ENCODE measurements around the gene IGFBP6. TPM values are rescaled to one million over a fixed set of nuclear protein-coding genes. Genes with fewer than 3 reads are reported as not detected.
A peak's percentile ranks its signal among the peaks of the same experiment; 100 is the strongest.

Gene IGFBP6
- polyA plus RNA-seq, 1 of the 3 experiments (the other 2 are of a cell fraction): 570 TPM

DNA sequence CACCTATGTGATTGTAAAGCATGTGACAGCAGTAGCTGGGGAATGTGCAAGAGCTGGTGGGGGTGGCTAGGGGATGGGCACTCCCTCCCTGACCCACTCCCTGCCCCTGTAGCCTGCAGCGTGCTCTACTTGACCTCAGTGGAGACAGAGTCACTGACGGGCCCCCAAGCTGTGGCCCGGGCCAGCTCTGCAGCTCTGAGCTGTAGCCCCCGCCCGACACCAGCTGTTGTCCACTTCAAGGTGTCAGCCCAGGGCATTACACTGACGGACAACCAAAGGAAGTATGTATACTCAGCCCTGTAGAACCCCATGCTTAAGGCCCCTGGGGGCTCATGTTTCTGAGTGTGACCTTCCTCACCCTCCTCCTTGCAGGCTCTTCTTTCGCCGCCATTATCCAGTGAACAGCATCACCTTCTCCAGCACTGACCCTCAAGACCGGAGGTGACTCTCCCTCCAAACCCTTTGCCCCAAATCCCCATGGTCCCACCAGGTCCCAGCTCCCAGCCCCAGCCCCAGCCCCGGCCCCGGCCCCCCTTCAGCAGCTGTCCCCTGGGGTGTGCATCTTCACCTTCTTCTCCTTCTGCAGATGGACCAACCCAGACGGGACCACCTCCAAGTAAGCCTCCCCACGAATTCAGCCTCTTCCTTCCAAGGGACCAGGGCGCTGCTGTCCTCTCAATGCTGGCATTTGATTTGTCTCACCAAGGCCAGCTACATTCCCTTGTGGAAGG lies 34.3 kb upstream of the IGFBP6 start (continued):
- TF ChIP-seq, protein P1, sequence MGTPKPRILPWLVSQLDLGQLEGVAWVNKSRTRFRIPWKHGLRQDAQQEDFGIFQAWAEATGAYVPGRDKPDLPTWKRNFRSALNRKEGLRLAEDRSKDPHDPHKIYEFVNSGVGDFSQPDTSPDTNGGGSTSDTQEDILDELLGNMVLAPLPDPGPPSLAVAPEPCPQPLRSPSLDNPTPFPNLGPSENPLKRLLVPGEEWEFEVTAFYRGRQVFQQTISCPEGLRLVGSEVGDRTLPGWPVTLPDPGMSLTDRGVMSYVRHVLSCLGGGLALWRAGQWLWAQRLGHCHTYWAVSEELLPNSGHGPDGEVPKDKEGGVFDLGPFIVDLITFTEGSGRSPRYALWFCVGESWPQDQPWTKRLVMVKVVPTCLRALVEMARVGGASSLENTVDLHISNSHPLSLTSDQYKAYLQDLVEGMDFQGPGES (IDR thresholded peaks at IDR 0.05; ENCODE audit: low read depth, low read length): no peak
- no peak for TF ChIP-seq SIN3A (IDR thresholded peaks at IDR 0.05; ENCODE audit: borderline replicate concordance, low read depth, low read length)
- TF ChIP-seq GABPA (IDR thresholded peaks at IDR 0.05; ENCODE audit: low read depth): no peak
- no peak for TF ChIP-seq TEAD4 (IDR thresholded peaks at IDR 0.05; ENCODE audit: borderline replicate concordance, insufficient read depth)
- TF ChIP-seq FOXM1 (IDR thresholded peaks at IDR 0.05; ENCODE audit: low read depth): no peak
- TF ChIP-seq, protein P2, sequence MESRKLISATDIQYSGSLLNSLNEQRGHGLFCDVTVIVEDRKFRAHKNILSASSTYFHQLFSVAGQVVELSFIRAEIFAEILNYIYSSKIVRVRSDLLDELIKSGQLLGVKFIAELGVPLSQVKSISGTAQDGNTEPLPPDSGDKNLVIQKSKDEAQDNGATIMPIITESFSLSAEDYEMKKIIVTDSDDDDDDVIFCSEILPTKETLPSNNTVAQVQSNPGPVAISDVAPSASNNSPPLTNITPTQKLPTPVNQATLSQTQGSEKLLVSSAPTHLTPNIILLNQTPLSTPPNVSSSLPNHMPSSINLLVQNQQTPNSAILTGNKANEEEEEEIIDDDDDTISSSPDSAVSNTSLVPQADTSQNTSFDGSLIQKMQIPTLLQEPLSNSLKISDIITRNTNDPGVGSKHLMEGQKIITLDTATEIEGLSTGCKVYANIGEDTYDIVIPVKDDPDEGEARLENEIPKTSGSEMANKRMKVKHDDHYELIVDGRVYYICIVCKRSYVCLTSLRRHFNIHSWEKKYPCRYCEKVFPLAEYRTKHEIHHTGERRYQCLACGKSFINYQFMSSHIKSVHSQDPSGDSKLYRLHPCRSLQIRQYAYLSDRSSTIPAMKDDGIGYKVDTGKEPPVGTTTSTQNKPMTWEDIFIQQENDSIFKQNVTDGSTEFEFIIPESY (IDR thresholded peaks at IDR 0.05; ENCODE audit: borderline replicate concordance, low read depth): no peak
- no peak for TF ChIP-seq POLR2AphosphoS5 (IDR thresholded peaks at IDR 0.05; ENCODE audit: low read depth, low read length)
- TF ChIP-seq ELF1 (IDR thresholded peaks at IDR 0.05): no peak
- TF ChIP-seq YY1 (IDR thresholded peaks at IDR 0.05; ENCODE audit: low read depth): no peak
- no peak for TF ChIP-seq FOSL2 (IDR thresholded peaks at IDR 0.05; ENCODE audit: borderline replicate concordance, low read depth)

DNA sequence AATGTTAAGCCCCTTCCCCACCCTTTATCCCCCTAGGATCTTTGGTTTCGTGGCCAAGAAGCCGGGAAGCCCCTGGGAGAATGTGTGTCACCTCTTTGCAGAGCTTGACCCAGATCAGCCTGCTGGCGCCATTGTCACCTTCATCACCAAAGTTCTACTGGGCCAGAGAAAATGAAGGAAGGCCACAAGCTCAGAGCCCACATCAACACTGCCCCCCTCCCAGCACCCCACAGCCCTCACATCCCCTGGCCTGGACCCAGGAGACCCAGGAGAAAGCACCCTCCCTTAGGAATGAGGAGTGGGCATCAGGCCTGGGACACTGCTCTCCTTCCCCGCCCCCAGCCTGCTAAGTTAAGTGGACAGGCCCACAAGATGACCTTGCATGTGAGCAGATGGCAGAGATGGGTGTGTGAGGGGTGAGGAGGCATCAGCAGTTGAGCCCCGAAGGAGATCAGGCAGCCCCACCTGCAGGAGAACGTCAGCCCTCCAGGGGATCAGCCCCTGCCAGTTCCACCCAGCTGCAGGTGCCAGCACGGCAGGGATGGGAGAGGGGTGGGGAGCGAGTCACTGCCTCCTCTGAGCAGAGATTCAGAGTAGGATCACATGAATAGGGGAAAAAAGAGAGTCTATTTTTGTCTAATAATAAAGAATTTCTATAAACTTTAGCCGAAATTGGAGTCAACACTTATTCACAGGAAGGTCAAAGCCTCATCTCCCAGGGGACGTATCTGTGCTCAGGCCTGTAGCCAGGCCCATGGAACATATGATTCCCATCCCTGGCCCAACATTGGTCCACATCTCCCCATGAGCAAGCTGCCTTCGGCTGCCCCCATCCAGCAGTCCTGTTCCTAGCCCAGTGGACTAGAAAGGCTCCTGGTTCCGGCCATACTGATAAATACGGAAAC lies 33.5 kb upstream of the IGFBP6 start:
- no peak overlapping the region for H3K9ac ChIP-seq
- peak overlapping the region in 1 of 2 experiments; percentile 66; a peak in 2 of 4 replicates for H3K27ac ChIP-seq (ENCODE audit: low read depth in 2 of 2, low read length in 1 of 2)
- H3K9me2 ChIP-seq: no peaks in the 10 kb centered on the region
- H3K27me3 ChIP-seq (ENCODE audit: insufficient read depth): no peaks in the 10 kb centered on the region
- H3K36me3 ChIP-seq (replicated peaks in 1 of 2; ENCODE audit: control insufficient read depth in 1 of 2, insufficient read depth in 2 of 2, low read length in 1 of 2): peaks cover 16 to 38% of the 10 kb centered on the region in 2 experiments
- TF ChIP-seq FOXJ3 (CRISPR knock-in tag; IDR thresholded peaks at IDR 0.05): no peak
- no peak for TF ChIP-seq NFIC (IDR thresholded peaks at IDR 0.05; ENCODE audit: borderline replicate concordance)
- no peak for TF ChIP-seq RCOR1 (IDR thresholded peaks at IDR 0.05; ENCODE audit: low read length)
- no peak for TF ChIP-seq SIN3A (IDR thresholded peaks at IDR 0.05; ENCODE audit: borderline replicate concordance, low read depth, low read length)
- peak; percentile 24; the same call in 1 of the 2 replicates for TF ChIP-seq TCF12 (IDR thresholded peaks at IDR 0.05)
- DNase-seq: no peak
- peaks cover 17 to 22% of the 10 kb centered on the region in 2 experiments; a peak in 3 of 4 replicates for H3K4me1 ChIP-seq (ENCODE audit: control insufficient read depth in 1 of 2, insufficient read depth in 2 of 2, low read depth in 1 of 2, low read length in 1 of 2)
- H3K9me3 ChIP-seq: no peaks in the 10 kb centered on the region
- no peaks in the 10 kb centered on the region for H4K20me1 ChIP-seq (ENCODE audit: insufficient read depth)
- 68% methylated on average over 10 of the region's 13 CpGs for WGBS (ENCODE audit: low lambda C conversion rate)
- H2AFZ ChIP-seq (ENCODE audit: low read depth): no peak overlapping the region
- H3F3A ChIP-seq (replicated peaks; ENCODE audit: insufficient read depth): peaks cover 36% of the 10 kb centered on the region
- H3K79me2 ChIP-seq (ENCODE audit: insufficient read depth): no peaks in the 10 kb centered on the region
- ChIA-PET POLR2A (interaction anchor here (0.8 to 1.0 kb wide), 2 partner anchors 15 to 35 kb away, joined by 3 read pairs; partner anchors contain the start of gene SPRYD3), CTCF (interaction anchor here (0.8 to 14.5 kb wide), 8 partner anchors 9 to 150 kb away, joined by 3 to 385 read pairs (median 70); partner anchors contain the start of genes IGFBP6, SOAT2, SPRYD3 and TNS2)
- no peak overlapping the region for H3K4me3 ChIP-seq (ENCODE audit: low read depth in 2 of 2, low read length in 1 of 2)
- no peak overlapping the region for H3K4me2 ChIP-seq

Measured in SK-N-SH (cell line).